Hypothalamus (tissue), 51 donors: ENCODE measurements around the gene SEH1L.
"Not testable (repeated sequence)": the region's sequence is repeated elsewhere in the genome, so short reads cannot be mapped to it uniquely, and the experiment has no call there.

Source experiments
- DNase-seq, 51 donors: peaks; one replicate each; lab custom pipeline; 2025; lab: John Stamatoyannopoulos, UW

SEH1L gene

DNA sequence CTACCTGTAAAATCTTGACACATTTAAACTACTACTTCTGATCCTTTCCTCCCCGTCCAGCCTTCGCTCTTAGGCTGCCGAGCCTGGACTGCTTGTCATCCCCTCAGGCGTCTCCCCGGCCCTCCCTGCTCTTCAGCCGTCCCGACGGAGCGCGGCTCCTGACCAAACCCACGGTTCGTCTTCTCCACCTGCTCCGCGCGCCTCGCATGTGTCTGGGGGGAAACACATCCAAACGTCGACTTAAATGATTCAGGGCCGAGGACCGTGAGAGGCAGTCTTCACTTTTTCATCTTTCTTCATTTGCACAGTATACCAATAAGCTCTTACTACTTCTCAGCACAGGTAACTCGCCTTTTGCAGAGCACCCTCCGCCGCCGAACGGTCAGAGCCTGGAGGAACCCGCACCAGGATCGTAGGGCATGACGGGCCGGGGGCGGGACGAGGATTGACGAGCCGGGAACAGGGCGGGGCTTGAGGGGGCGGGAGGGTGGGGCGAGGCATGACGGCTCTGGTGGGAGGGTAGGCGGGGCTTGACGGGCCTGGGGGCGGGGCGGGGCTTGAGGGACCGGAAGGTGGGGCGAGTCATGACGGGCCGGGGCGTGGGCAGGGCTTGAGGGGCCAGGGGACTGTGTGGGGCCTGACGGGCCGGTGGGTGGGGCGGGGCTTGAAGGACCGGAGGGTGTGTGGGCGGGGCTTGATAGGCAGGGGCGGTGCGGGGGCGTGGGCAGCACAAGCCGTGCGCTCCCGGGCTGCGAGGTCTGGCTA is at the start of gene SEH1L:
Gene SEH1L (plus strand): TSS at position 727 of the 765 bp plus-strand sequence. CDS start 111 bp downstream, outside the sequence.
- DNase-seq, result peak; percentile 69 to 100 (median 98)

DNA sequence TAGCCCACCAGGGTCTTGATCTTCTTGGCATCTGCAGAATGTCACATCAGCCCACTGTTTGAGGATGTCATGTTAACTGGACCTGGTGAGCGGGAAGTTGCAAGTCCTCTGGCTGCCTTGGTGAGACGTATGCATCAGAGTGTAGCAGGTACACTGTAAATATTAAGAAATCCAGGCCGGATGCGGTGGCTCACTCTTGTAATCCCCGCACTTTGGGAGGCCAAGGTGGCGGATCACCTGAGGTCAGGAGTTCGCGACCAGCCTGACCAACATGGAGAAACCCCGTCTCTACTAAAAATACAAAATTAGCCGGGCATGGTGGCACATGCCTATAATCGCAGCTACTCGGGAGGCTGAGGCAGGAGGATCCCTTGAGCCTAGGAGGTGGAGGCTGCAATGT is 46.6 kb upstream of the SEH1L start:
- not testable (repeated sequence) for DNase-seq

DNA sequence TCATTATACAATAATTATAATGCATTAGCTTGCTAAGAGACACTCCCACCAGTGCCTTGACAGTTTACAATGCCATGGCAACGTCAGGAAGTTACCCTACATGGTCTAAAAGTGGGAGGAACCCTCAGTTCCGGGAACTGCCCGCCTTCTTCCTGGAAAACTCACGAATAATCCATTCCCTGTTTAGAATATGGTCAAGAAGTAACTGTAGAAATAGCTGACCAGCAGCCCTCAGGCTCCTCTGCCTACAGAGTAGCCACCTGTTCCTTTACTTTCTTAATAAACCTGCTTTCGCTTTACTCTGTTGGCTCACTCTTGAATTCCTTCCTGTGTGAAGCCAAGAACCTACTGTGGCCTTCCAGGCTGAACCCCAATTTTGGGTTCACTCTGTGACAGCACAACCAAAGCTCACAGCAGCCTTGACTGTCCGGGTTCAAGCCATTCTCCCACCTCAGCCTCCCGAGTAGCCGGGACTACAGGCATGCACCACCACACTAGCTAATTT is 43.7 kb upstream of the SEH1L start:
- no peak for DNase-seq

DNA sequence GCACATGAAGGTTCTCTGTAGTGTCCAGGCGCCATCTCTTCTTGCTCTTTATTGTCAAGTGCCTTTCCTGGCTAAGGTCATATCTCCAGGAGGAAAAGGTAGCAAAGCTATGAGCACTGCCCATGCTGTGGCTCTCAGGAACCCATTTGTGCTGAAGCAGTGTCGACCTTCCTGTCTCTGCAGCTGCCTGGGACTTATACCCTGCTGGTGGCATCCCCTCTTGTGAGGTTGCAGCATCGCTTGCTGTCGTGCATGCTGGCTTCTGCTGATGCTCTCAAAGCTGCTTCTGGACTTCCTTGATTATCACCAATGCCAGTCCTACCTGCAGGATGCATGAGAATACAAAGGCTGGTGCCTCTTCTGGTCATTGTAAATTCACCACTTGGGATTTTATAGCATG is 41.7 kb upstream of the SEH1L start:
- no peak for DNase-seq

- DNase-seq, result no peak
Observed at GRCh38 chr18:12906773-12907172, 41.0 kb upstream of the SEH1L start.

- DNase-seq, result no peak
Observed at GRCh38 chr18:12907258-12907925, 40.4 kb upstream of the SEH1L start.

- no peak for DNase-seq
Observed at GRCh38 chr18:12908706-12909105, 39.1 kb upstream of the SEH1L start.

DNA sequence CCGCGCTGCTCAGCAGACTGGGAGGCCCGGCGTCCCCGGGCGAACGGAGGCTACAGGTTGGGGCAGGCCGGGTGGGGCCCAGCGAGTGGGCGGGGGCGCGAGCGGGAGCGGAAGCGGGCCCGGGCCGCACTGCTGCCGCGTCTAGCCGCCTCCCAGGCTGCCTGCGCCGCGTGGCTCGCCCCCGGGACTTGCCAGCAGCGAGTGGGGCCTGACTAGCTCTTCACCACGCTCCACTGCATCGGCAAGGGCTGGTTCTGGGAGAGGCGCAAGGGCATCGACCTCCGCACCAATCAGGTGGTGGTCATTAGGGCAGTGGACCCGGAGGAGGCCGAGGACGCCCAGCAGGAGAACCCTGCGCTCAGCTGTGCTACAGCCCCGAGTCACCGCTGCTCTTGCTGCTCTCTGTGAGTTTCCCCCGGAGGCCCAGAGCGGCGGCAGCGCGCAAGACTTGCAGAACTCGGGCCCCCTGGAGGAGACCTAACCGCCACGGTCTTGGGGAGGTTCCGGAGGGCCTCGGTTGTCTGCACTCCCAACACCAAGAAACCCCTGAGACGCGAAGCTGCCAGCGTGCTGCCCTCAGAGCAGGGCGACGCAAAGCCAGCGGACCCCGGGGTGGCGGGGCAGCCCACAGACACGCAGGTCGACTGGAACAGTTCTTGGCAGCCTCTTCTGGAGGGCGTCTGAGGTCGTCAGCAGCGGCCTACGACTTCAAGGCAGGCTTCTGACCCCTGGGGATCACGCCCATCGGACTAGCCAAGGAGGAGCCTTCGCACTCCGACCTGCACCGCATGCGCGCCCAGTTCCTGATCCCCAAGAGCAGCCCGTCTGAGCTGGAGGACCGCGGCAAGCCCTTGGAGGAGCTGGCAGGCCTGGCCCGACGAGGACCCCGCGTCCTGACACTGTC is 36.5 kb upstream of the SEH1L start:
- peak in 3 of 51 donors; percentile 4 to 5 (median 5) for DNase-seq

DNA sequence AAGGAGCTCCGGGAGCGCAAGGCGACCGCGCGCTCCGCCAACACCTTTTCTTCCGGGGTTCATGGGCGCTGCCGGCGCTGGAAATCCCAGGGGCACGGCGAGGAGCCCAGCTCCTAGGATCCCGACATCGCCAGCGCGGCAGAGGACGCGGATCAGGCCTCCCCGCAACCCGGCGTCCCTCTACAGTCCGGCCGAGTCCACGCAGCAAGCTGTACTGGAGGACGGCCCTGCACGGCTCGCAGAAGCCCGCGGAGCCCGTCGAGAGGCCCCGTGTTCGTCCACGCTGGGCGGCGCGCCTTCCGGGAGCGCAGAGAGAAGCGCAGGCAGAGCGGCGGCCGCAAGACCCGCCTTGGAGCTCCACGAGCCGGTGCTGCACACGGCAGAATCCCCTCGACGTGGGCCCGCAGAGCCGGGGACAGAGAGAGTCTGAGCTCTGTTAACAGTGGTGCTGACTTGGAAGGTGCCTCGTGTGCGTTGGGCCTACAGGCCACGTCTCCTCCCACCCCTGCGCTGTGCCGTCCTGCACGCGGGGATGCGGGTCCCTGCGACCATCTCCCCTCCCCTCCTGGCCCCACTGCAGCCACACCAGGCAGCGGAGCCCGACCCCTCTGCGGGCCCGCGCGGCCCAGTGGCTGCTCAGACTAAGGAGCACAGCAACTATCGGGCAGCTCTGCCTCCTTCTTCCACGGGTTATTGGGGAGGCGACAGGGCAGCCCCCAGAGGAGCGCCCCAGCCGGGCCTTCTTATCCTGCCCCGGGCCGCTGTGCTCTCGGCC is 35.7 kb upstream of the SEH1L start:
- no peak for DNase-seq

DNA sequence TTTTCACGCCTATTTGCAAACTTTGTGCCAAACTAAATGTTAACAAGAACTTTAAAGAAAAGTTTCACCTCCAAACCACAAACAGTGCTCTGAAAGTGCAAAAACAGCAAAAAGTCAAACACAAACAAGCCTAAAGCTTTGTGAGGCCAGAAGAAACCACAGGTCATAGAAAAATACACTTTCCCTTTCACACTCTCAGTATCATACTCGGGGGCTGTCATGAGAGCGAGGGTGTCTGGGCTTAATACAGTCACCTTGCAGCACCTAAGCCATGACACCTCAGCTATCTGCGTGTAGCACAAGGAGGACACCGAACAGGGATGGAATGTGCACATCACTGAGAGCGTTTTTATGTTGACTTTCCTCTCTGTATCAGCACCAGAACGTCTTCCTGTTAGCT is 26.6 kb upstream of the SEH1L start:
- DNase-seq, result no peak

DNA sequence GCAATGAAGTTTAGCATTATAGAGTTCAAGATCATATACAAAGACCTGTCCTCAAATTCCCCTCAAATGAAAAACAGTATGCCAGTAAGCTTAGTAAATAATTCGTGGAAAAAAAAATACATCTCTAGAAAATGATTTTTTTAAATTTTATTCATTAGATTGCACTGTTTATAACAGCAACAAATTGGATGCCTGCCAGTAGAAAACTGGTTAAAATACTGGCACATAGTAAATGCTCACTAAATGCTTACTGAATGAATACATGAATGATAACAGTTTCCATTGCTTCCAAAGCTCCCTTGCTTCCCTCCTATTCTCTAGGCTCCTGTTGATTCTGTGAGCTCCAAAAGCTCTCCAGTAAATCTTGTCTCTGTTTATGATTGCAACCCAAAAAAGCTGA is 25.5 kb upstream of the SEH1L start:
- DNase-seq, result no peak

GRCh38 chr18:12924616-12925015 is 23.2 kb upstream of the SEH1L start:
- DNase-seq, result no peak

- DNase-seq, result no peak
Observed at GRCh38 chr18:12928206-12928605, 19.6 kb upstream of the SEH1L start.

DNA sequence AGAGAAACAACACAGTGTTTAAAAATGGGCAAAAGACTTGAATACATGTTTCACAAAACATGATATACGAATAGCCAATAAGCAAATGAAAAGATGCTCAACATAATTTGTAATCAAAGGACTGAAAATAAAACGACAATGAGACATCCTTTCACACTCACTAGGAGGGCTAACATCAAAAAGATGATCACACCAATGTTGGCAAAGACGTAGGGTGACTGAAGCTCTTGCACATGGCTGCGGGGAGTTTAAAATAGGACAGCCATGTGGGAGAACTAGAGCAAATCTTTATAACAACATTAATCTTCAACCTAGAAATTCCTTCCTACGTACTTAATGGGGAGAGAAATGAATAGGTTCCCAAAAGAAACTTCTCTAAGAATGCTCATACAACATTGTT is 19.2 kb upstream of the SEH1L start:
- no peak for DNase-seq

DNA sequence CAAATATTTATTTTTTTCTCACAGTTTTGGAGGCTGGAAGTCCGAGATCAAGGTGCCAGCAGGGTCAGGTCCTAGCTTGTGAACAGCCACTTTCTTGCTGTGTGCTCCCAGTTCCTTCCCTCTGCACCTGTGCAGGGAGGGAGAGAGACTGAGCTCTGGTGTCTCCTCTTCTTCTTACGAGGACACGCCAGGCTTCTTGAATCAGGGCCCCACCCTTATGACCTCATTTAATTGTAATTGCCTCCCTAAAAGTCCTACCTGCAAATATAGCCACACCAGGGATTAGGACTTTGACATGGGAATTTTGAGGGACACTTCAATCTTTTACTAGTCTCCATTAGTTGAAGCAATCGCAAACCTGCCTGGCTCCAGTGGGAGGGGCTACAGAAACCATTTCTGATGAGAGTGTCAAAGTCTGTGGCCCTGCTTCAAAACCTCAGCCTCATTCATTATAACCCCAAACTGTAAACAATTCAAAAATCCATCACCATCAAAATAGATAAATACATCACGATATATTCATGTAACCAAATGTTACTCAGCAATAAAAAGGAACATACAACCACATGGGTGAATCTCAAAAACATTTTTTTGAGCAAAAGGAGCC is 18.2 kb upstream of the SEH1L start:
- DNase-seq, result no peak

- no peak for DNase-seq
Observed at GRCh38 chr18:12930376-12930775, 17.4 kb upstream of the SEH1L start.

- no peak for DNase-seq
Observed at GRCh38 chr18:12930908-12931307, 16.9 kb upstream of the SEH1L start.

- DNase-seq, result no peak
Observed at GRCh38 chr18:12933327-12933726, 14.5 kb upstream of the SEH1L start.

- peak in 47 of 51 donors; percentile 2 to 86 (median 53) for DNase-seq
Observed at GRCh38 chr18:12934454-12935071, 13.2 kb upstream of the SEH1L start.
